Putamen (tissue), 1 donor: ENCODE results near the gene RAB17.

Experiments
- DNase-seq: peaks from one replicate; pipeline ENCODE4 v3.0.0-alpha.2; 2016; ENCODE audit warnings: low spot score

RAB17 gene

GRCh38 chr2:237576974-237577373 lies 13.6 kb downstream of the RAB17 start:
- no peak for DNase-seq

GRCh38 chr2:237575869-237576862 lies 14.4 kb downstream of the RAB17 start:
- no peak for DNase-seq

- no peak for DNase-seq
Measured at GRCh38 chr2:237574894-237575868, 15.4 kb downstream of the RAB17 start.

- no peak for DNase-seq
Measured at GRCh38 chr2:237574467-237574866, 16.1 kb downstream of the RAB17 start.

- no peak for DNase-seq
Measured at GRCh38 chr2:237573721-237574415, 16.7 kb downstream of the RAB17 start.

- DNase-seq: no peak
Measured at GRCh38 chr2:237572742-237573101, 17.8 kb downstream of the RAB17 start.

GRCh38 chr2:237572021-237572741 lies 18.4 kb downstream of the RAB17 start:
- peak; percentile 77 for DNase-seq

- DNase-seq: no peak
Measured at GRCh38 chr2:237571551-237571950, 19.0 kb downstream of the RAB17 start.

- no peak for DNase-seq
Measured at GRCh38 chr2:237570776-237571335, 19.7 kb downstream of the RAB17 start.

GRCh38 chr2:237569896-237570295 lies 20.6 kb downstream of the RAB17 start:
- no peak for DNase-seq

- DNase-seq: no peak
Measured at GRCh38 chr2:237569041-237569440, 21.5 kb downstream of the RAB17 start.

- DNase-seq: no peak
Measured at GRCh38 chr2:237568121-237568660, 22.3 kb downstream of the RAB17 start.

GRCh38 chr2:237567276-237568029 lies 23.1 kb downstream of the RAB17 start:
- no peak for DNase-seq

- no peak for DNase-seq
Measured at GRCh38 chr2:237566401-237567235, 23.9 kb downstream of the RAB17 start, which contains the start of gene PRLH. Gene PRLH (plus strand): TSS chr2:237566574. CDS start chr2:237566574, 0 bp downstream.

- DNase-seq: no peak
Measured at GRCh38 chr2:237565974-237566373, 24.6 kb downstream of the RAB17 start.

GRCh38 chr2:237564526-237565131 lies 25.9 kb downstream of the RAB17 start:
- no peak for DNase-seq

GRCh38 chr2:237563816-237564215 lies 26.7 kb downstream of the RAB17 start:
- no peak for DNase-seq

GRCh38 chr2:237561221-237561620 lies 29.3 kb downstream of the RAB17 start:
- DNase-seq: no peak
